Left ventricle myocardium superior (tissue), 1 donor: Measurements from ENCODE around the gene RGS16. TPM values are rescaled to one million over a fixed set of nuclear protein-coding genes. Genes with fewer than 3 reads are reported as not detected.

Experiments
- ATAC-seq: fragments of 200-7000 bp; cut with Tn5 transposase; one replicate; pipeline ENCODE4 v1.9.1; 2020; ENCODE audit warnings: mild to moderate bottlenecking, moderate library complexity
- DNase-seq: peaks from one replicate; pipeline ENCODE4 v3.0.0-alpha.2; 2020
- intact Hi-C: fragments of 100-400 bp; cut with micrococcal nuclease; formaldehyde crosslinking; loops from one replicate; pipeline ENCODE4 v1.11.0; 2022
- total RNA-seq: library from RNA; stranded (reverse); fragmentation: NEBNext Ultra II Directional; extraction: Animal tissue kit (Norgen Biotek cat#: 25700); gene quantifications from one replicate; pipeline ENCODE4 v1.2.1, GENCODE V29; 2021
- donor health status: DM: no; HTN: yes; CAD: no; lungs with severe emphysema.

The RGS16 gene
- total RNA-seq, 1 donor from 2014 or later = 1.1 TPM

DNA sequence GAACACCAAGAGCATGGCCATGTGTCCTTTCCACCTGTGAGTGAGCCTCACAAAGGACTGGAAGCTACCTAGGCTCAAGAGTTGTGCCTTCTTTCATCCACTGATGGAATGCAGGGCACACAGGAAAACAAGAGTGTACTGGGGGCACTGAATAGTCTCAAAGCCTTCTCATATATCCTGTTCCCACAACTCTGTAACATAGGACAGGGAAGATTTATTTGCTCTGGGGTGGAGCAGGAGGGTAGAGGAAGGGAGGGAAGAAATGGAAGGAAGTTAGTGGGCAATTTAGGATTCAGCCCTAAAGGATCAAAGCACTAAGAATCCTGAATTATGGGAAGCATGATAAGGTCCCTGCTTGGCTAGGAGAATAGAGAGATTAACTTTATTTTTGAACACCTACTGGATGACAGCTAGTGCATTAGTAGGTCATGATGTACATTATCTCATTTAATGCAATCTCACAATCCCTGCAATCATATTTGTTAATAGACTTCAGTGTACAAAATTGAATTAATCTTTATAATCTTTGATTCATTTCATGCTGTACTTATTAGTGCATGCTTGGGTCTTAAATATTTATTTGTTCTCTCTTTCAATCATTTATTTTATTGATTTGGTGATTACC lies 27.0 kb upstream of the RGS16 start:
- no peak for ATAC-seq
- no peak for DNase-seq
- intact Hi-C loops = no loop called here

DNA sequence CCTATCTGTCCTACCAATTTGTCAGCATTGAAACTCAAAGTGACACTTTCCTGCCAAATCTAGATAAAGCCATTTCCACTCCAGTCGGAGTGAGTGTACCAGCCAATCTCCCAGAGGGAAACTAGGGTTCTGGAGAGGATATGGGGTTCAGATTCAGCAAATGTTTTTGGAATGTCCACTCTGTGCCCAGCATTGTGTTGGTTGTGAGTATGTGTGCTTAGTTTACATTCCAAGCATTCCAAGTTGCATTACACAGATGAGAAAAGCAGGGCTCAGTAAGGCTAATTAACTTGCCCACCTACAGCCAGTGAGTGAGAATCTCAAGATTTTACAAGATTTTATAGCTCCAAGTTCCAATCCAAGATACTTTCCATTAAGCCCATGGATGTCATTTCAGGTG lies 26.4 kb upstream of the RGS16 start:
- intact Hi-C loops = no loop called here
- ATAC-seq (no peak), DNase-seq (no peak)

DNA sequence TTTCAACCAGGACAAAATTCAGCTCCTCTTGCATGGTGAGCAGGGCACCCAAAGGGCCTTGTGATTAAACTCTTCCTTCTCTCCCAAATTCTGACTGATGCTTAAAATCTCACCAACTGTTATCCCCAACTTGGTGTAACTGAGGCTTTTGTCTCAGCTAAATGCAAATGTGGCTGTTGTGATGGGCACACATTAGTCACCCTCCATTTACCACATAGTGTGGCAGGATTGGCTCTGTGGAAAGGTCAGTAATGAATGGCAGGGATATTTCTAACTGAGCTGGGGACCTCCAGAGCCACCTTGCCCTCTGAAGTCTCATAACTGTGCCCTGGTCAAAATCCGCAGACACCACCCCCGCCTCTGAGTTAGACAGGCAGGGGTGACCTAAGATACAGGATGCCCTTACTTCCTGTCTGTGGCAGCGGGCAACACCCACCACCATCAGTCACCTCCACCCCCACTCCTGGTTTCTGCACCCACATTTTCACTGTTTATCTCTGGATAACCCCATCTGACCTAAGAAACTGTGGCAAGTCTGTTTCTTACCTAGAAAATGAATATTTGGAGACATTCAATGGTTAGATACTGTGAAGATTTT lies 25.4 kb upstream of the RGS16 start:
- DNase-seq (no peak), ATAC-seq (no peak)
- intact Hi-C loops = no loop called here

DNA sequence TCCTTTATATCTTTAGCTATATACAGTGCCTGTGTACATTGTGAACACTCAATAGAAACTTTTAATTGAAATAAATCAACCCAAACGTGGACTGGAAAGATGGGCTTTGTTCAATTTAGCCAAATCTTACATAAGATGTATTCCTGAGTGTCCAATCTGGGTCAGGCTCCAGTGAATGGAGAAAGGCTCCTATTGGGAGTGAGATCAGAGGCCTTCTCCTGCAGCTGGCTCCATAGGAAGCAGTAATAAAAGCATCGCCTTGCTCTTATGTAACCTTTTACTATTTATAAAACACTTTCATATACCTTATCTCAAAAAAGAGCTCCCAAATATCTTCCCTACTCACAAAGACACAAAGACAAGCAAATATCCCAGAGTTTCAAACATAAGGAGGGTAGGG lies 24.9 kb upstream of the RGS16 start:
- DNase-seq (no peak), ATAC-seq (peak; percentile 38)
- intact Hi-C loops = no loop called here

DNA sequence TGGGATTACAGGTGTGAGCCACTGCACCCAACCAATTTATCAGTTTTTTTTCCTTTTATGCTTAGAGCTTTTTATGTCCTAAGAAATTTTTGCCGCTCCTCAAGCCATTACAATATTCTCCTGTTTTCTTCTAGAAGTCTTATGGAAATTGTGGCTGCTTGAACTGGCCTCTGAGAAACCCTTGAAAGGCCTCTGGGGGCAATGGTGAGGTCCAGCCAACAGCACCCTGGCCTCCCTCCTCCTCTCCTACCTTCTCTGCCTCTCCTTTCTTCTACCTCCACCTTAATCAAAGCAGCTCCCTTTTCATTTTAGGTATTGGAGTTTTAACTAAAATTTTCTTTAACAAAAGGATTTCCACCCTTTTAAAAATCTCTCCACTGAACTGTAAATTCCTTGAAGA lies 24.5 kb upstream of the RGS16 start:
- intact Hi-C loops = no loop called here
- DNase-seq (no peak), ATAC-seq (no peak)

DNA sequence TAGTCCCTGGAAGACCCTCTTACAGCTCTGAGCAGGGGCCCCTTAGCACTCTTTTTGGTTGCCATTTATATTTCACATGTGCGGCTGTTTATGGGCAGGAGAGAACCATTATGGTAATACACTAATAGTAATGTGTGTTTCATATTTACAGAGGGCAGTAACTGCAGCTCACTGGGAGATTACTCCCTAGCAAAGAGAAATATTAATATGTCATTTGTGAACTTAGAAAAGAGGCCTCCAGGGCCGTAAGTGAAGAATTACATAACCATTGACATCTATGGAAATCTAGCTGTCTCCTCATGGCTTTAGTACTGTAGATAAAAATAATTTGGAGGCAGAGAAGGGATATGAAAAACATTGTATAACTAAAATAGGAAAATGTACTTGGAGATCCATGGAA lies 23.4 kb upstream of the RGS16 start:
- ATAC-seq (no peak), DNase-seq (no peak)
- intact Hi-C loops = no loop called here

DNA sequence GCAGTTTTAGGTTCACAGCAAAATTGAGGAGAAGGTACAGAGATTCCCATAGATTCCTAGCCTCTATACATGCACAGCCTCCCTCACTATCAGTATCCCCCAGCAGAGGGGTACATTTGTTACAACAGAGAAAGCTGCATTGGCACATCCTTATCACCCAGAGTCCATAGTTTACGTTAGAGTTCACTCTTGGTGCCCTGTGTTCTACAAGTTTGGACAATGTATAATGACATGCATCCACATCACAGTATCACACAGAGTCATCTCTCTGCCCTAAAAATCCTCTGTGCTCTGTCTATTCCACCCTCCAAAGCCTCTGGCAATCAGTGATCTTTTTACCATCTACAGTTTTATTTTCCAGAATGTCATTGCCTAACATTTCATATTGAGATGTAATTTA lies 22.3 kb upstream of the RGS16 start:
- DNase-seq (no peak), ATAC-seq (no peak)
- intact Hi-C loops = no loop called here

DNA sequence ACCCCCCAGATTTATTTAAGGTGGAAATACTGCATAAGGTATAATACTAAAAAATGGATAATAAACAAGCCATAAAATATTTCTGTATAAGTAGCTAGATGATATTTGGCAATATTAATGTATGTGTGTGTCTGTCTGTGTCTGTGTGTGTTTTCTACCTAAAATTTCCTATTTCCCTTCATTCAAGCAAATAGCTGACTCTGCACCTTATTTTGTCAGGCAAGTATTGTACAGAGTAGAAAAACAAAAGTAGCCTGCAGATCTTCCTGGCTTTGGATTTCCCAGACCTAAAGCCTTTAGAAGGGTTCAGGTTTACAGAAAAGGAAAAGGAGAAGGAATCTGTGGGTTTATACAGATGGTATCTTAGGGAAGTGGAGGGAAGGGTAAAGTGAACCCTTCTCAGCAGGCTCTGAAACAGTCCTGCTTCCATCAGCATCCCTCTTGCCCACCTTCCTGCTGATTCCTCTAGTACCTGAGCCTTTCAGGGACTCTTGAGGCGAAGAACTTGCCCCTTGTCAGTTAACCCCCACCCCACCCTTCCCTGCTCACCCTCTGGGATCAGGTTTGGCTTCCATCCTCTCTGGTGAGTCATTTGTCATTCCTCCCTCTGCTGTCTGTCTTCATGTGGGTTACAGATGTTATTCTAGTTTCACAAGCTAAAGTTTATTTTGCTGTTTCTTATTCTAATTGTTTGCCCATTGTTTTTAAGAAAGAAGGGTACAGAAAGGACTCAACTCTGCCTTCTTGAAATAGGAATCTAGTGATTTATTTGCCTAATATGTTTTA lies 21.7 kb upstream of the RGS16 start:
- no peak for DNase-seq

DNA sequence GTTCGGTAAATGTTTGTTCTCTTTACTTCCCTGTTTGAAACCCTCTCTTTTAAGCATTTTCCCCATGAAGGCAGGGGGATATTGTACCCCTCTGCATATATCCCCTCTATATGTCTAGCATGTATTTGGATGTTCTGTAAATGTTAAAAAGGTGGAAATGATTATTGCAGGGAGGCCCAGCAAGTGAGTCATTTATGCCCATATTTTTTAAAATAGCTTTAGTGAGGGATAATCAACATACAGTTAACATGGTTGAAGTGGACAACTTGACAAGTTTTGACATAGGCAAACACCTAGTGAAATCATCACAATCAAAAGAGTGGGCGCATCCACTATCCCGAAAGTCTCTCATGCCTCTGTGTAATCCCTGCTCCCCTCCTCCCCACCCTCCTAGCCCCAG lies 20.8 kb upstream of the RGS16 start:
- DNase-seq (no peak), ATAC-seq (no peak)
- intact Hi-C loops = no loop called here

More for the DNA sequence above, 21.7 kb upstream of the RGS16 start:
- peak; percentile 29 for ATAC-seq
- intact Hi-C loops = no loop called here

DNA sequence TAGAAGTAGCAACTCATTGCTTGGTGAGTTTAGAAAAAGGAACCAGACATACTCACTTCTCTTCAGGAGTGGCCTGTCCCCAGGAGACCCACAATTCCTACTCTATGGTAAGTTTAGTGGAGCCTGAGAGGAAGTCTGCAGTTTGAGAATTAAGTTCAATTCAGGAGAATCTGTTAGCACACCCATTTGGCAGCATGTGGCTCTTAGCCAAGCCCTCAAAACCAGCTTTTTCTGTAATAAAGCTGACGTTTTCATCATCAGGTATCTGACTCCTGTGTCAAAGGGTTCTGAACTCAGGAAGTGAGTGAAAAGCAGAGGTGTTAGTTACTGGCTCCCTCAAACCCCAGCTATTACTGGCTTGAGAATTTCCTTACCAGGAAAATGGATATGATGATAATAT lies 20.4 kb upstream of the RGS16 start:
- DNase-seq (no peak), ATAC-seq (no peak)
- intact Hi-C loops = no loop called here

DNA sequence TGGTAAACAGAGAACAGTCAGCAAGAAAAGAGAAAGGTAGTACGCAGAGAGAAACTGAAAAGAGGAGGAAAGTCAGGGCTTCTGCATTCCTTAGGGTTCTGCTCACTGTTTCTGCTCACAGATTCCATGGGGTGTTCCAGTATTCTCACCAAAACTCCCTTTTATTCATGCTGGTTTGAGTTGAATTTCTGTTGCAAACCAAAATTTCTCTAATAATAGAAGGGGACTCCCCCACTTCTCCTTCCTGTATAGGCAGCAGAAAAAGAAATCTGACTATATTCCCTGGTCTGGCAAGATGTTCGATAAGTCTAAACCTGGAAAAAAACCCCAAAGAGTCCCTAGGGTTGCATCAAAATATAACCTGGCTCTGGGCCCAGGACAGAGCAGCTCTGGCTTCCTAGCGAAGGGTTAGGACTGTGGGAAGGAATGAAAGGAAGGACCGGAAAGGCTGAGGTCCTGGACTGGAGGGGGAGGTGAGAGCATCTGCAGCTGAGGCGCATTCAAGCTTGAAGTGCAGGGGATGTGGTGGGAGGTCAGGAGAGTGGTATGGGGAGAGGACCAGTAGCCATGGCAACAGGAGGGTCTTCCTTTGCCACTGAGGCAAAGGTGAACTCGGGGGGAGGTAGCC lies 18.8 kb upstream of the RGS16 start:
- DNase-seq (peak; percentile 33), ATAC-seq (peak; percentile 85)
- intact Hi-C loops = no loop called here

DNA sequence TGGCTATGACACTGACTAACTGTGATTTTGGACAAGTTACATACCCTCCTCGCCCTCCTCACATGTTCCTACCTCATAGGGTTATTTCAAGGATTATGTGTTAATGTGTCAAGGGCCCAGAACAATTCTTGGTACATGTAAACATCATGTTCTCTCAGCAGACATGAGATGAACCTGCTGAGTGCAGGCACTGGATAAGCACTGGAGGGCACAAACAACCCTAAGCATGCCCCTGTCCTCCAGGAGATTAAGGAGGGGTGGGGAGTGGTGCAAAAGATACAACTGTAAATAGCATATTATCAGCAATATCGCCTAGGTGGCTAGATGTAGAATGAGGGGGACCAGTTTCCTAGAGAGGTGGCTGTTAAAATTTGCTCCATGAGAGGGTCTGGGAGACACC lies 17.7 kb upstream of the RGS16 start:
- no peak for DNase-seq
- intact Hi-C loops = no loop called here
- no peak for ATAC-seq

DNA sequence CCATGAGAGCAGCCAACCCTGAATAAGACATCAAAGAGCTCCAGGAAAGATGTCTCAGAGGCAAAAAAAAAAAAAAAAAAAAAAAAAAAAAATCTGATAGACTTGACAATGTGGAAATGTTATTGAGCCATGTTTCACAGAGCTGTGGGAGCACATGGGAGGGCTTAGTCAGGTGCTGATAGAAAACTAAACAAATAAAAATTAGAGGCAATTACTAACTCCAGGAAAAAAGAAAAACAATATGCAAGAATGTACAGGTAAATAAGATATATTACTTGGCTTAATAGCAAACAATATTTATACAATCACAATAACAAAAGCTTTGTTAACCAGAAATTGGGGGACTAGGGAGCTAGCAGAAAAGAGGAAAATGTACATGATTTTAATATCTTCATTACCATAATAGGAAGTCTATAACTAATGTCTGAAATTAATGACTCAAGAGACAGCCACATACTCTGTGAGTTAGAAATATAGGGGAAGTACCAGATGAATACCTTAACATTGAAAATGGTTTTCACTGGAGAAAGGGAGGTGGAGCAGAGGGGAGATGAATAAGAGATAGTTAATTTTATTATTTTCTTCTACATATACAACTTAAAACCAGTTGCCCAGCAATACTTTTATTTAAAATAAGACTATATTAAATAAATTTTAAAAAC lies 16.9 kb upstream of the RGS16 start:
- intact Hi-C loops = no loop called here
- DNase-seq (no peak), ATAC-seq (no peak)

DNA sequence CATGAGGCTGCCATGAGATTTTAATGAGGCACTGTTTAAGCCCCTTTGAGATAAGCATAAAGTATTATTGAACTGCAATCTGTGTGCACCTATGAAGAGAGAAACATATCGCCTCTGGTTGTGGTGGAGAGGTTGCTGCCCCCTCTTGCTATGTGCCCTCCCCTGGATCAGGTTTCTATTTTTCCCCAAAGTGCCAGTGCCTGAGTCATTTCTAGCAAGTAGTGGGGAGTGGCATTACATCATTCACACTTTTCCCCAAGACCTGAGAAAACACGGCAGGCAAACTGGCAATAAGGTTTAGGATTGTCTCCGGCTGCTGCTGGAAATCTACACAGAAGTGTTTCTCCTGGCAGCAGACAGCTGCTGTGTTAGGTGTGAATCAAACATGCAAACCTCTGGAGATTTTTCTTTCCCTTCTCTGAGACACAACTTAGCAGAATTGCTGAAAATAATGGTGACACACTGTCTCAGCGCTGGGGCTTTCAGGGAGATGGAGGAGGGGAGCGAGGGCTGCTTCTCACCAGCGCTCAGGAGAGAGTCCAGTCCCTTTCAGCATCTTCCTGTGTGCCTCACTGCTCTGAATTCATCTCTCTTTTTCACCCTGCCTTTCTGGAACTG lies 13.7 kb upstream of the RGS16 start:
- DNase-seq = no peak
- intact Hi-C loops = no loop called here
- no peak for ATAC-seq

DNA sequence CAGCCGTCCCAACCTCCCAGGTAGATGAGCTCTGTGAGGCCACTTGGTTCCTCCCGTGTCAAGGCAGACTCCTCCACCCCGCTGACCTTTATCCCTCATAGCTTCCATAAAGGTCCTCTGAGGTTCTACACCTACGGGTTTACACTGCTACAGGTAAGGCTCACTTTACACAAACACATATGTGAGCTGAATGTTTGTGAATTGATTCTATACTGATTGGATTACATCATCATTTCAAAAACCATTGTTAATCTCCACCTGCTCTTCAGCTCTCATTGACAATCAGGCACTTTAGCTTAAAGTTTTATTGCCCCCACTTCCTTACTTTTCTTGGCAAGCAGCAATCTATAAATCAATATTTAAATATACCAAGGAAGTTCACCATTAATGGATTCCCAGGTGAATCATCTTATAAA lies 12.8 kb upstream of the RGS16 start:
- intact Hi-C loops = no loop called here
- no peak for ATAC-seq
- no peak for DNase-seq

DNA sequence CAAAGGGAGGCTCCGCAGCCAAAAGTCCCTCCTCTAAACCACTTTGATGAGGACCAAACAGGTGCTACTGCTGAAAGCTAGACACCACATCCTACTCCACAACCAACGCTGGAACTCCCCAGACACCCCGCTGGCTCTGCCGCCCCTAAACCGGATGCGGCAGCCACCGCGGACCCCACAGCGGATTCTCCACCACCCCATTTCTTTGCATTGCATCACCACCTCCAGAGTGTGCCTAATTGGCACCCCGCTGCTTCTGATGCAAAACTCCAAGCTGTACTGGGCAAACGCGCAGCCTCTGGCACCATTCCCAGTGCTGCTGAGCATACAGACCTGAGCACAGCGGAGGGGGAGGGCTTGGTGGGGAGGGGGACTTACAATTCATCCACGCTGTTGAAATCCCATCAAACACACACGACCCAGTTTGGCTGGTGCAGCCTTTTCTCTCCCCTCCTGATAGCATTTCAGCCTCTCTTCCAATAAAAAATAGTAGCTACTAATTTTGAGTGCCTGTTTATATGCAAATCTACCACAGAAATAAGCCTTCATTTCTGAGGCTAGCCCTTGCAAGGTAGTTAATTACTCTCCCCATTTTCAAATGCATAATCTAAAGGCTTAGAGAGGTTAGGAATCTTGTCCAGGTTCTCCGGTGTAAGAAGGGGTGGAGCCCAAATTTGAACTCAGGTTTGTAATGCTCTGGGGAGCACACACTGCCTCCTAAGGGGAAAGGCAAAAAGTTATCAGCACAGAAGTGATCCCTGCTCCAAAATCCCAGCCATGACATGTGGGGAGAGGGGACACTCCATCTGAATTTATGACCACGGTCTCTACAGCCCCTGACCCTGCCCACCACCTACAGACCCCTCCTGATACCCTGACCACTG lies 12.2 kb upstream of the RGS16 start:
- intact Hi-C loops = no loop called here

DNA sequence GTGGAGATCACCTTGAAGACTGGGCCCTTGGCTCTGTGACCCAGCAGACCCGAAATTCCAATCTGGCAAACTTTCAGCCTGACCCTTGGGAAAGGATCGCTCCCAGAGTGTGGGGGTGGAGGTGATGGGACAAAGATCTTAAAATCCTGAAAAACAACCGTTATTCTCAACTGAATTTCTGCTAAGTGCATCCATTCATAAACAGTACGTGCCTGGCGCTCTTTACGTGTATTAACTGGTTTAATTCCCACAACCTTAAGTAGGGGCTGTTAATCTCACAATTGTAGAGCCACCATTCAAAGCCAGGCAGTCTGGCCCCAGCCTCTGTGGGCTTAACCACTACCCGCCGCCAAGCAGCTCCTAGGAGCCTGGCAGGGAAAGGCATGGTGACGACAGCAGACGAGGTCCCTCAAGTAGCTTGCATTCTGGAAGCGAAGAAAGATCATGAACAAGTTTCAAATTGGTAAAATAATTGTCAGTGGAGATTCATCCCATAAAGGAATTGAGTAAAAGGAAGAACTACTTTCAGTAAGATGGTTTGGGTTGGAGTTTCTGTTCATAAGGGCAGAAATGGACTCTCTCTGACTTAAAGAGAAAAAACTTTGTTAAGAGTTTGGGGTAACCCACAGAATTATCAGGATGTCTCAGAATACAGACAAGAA lies 11.4 kb upstream of the RGS16 start:
- intact Hi-C loops = no loop called here
- peak; percentile 41 for ATAC-seq
- peak; percentile 72 for DNase-seq

More for the DNA sequence above, 12.2 kb upstream of the RGS16 start:
- DNase-seq (peak; percentile 86), ATAC-seq (peak; percentile 51)
